Astrocyte (in vitro differentiated cells and primary cell): ENCODE measurements around the gene PIBF1. TPM values are rescaled to one million over a fixed set of nuclear protein-coding genes. Genes with fewer than 3 reads are reported as not detected.

Experiments used
- DNase-seq: peaks from one replicate; pipeline ENCODE4 v3.0.0-alpha.2; 2010; ENCODE audit warnings: low read depth
- FAIRE-seq: peaks from 2 replicates; lab custom pipeline; 2011; peaks lifted over from hg19 to GRCh38; lab: Jason Lieb, UNC
- H2AFZ ChIP-seq: 2 replicates; pipeline ENCODE4 v1.6.0; 2012; ENCODE audit warnings: low read depth, low read length, inconsistent platforms
- H3K27ac ChIP-seq: 2 replicates; pipeline ENCODE4 v1.5.1; 2011; ENCODE audit warnings: low read depth, low read length, inconsistent platforms
- H3K27me3 ChIP-seq: 2 replicates; pipeline ENCODE4 v1.6.0; 2011; ENCODE audit warnings: low read length, inconsistent platforms; ENCODE audit not compliant: insufficient read depth
- H3K36me3 ChIP-seq: 2 replicates; pipeline ENCODE4 v1.5.1; 2011; ENCODE audit warnings: low read length, inconsistent platforms; ENCODE audit not compliant: insufficient read depth
- H3K4me1 ChIP-seq: 2 replicates; pipeline ENCODE4 v1.5.1; 2011; ENCODE audit warnings: low read length, inconsistent platforms; ENCODE audit not compliant: insufficient read depth
- H3K4me2 ChIP-seq: 2 replicates; pipeline ENCODE4 v1.6.0; 2012; ENCODE audit warnings: low read length, inconsistent platforms
- H3K4me3 ChIP-seq: 2 replicates; pipeline ENCODE4 v1.5.1; 2011; ENCODE audit warnings: low read depth, mild to moderate bottlenecking, low read length, inconsistent platforms; ENCODE audit not compliant: insufficient read depth
- H3K79me2 ChIP-seq: 2 replicates; pipeline ENCODE4 v1.6.0; 2012; ENCODE audit warnings: mild to moderate bottlenecking, low read length, inconsistent platforms; ENCODE audit not compliant: insufficient read depth
- H3K9ac ChIP-seq: 2 replicates; pipeline ENCODE4 v1.6.0; 2012; ENCODE audit warnings: mild to moderate bottlenecking, low read length, inconsistent platforms
- H3K9me3 ChIP-seq: 2 replicates; pipeline ENCODE4 v1.5.1; 2012; ENCODE audit warnings: low read depth, mild to moderate bottlenecking, low read length, inconsistent platforms; ENCODE audit not compliant: insufficient read depth
- H4K20me1 ChIP-seq: 2 replicates; pipeline ENCODE4 v1.6.0; 2012; ENCODE audit warnings: low read length, inconsistent platforms; ENCODE audit not compliant: insufficient read depth
- H3K27ac Mint-ChIP-seq: one replicate; pipeline ENCODE4 v1.8.0; 2021; ENCODE audit warnings: mild to moderate bottlenecking, mixed read lengths; ENCODE audit not compliant: unreplicated experiment
- H3K27me3 Mint-ChIP-seq: one replicate; pipeline ENCODE4 v1.8.0; 2021; ENCODE audit warnings: low read depth, mixed read lengths; ENCODE audit not compliant: unreplicated experiment
- H3K36me3 Mint-ChIP-seq: one replicate; pipeline ENCODE4 v1.8.0; 2021; ENCODE audit warnings: low read depth, mixed read lengths; ENCODE audit not compliant: unreplicated experiment
- H3K4me1 Mint-ChIP-seq: one replicate; pipeline ENCODE4 v1.8.0; 2021; ENCODE audit warnings: low read depth, mixed read lengths; ENCODE audit not compliant: unreplicated experiment
- H3K4me3 Mint-ChIP-seq: one replicate; pipeline ENCODE4 v1.8.0; 2021; ENCODE audit warnings: mild to moderate bottlenecking, moderate library complexity, mixed read lengths; ENCODE audit not compliant: unreplicated experiment
- H3K9me3 Mint-ChIP-seq: one replicate; pipeline ENCODE4 v1.8.0; 2021; ENCODE audit warnings: mild to moderate bottlenecking, mixed read lengths; ENCODE audit not compliant: unreplicated experiment
- CTCF ChIP-seq: IDR thresholded peaks from 2 replicates; pipeline ENCODE4 v1.5.1; 2011; ENCODE audit warnings: low read depth, mild to moderate bottlenecking, inconsistent platforms, low read length, moderate library complexity; ENCODE audit not compliant: insufficient read depth
- EZH2 ChIP-seq: IDR thresholded peaks from 2 replicates; pipeline ENCODE4 v1.6.1; 2012; ENCODE audit warnings: mild to moderate bottlenecking, low read length, inconsistent platforms; ENCODE audit not compliant: insufficient read depth
- total RNA-seq: library from RNA; stranded (reverse); gene quantifications from 2 replicates; pipeline ENCODE4 v1.2.1, GENCODE V29; 2021

PIBF1 gene
- total RNA-seq, 1 donor from 2014 or later = 19.3 TPM

DNA sequence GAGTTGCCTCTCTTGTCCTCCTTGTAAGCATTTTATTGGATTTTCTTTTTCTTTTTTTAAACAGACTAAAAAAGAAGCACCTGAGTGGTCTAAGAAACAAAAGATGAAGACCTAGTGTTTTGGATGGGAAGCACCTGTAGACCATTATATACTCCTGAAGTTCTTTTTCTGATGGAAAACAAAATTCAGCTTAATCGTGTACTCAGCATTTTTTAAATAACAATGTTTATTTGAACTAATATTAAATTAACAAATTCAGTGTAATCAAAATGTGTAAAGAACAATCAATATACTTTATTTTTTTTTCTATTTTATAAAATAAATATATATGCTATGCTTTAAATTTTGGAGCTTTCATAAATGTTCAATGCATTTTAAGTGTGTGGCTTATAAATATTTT lies 233.9 kb downstream of the PIBF1 start:
- DNase-seq = no peak
- H3K9me3 ChIP-seq = no peaks in the 10 kb centered on the region
- peaks cover 4% of the 10 kb centered on the region for H3K36me3 Mint-ChIP-seq
- peaks cover 7% of the 10 kb centered on the region for H3K4me1 Mint-ChIP-seq
- H3K36me3 ChIP-seq = no peaks in the 10 kb centered on the region
- TF ChIP-seq EZH2 (no peak), CTCF (no peak)
- H3K27ac Mint-ChIP-seq = no peak overlapping the region
- no peak for FAIRE-seq
- H3K4me2 ChIP-seq = no peak overlapping the region
- H3K79me2 ChIP-seq = no peaks in the 10 kb centered on the region
- no peak overlapping the region for H3K9ac ChIP-seq
- no peak overlapping the region for H3K27ac ChIP-seq
- H3K4me3 Mint-ChIP-seq = no peak overlapping the region
- H4K20me1 ChIP-seq = no peaks in the 10 kb centered on the region
- no peak overlapping the region for H3K4me3 ChIP-seq
- H2AFZ ChIP-seq = no peak overlapping the region
- no peaks in the 10 kb centered on the region for H3K27me3 ChIP-seq
- H3K4me1 ChIP-seq = peaks cover 5% of the 10 kb centered on the region
- no peaks in the 10 kb centered on the region for H3K27me3 Mint-ChIP-seq
- H3K9me3 Mint-ChIP-seq = no peaks in the 10 kb centered on the region

GRCh38 chr13:73018336-73018735 lies 236.4 kb downstream of the PIBF1 start:
- H3K27me3 ChIP-seq = no peaks in the 10 kb centered on the region
- no peak overlapping the region for H3K4me3 Mint-ChIP-seq
- H4K20me1 ChIP-seq = no peaks in the 10 kb centered on the region
- no peak overlapping the region for H2AFZ ChIP-seq
- peak; percentile 44 for DNase-seq
- no peak overlapping the region for H3K9ac ChIP-seq
- no peaks in the 10 kb centered on the region for H3K27me3 Mint-ChIP-seq
- H3K36me3 Mint-ChIP-seq = peaks cover 4% of the 10 kb centered on the region
- no peaks in the 10 kb centered on the region for H3K36me3 ChIP-seq
- H3K27ac Mint-ChIP-seq = peak overlapping the region; percentile 78
- no peaks in the 10 kb centered on the region for H3K79me2 ChIP-seq
- H3K27ac ChIP-seq = peak overlapping the region; percentile 48
- H3K4me2 ChIP-seq = peak overlapping the region; percentile 20
- H3K9me3 ChIP-seq = no peaks in the 10 kb centered on the region
- FAIRE-seq = no peak
- no peak for TF ChIP-seq CTCF
- TF ChIP-seq EZH2 = no peak
- H3K4me3 ChIP-seq = no peak overlapping the region
- peaks cover 5% of the 10 kb centered on the region for H3K4me1 ChIP-seq
- H3K9me3 Mint-ChIP-seq = no peaks in the 10 kb centered on the region
- H3K4me1 Mint-ChIP-seq = peaks cover 7% of the 10 kb centered on the region

- Histone ChIP-seq H4K20me1 (no peaks in the 10 kb centered on the region), H3K27ac (no peak overlapping the region), H3K36me3 (no peaks in the 10 kb centered on the region), H3K27me3 (no peaks in the 10 kb centered on the region), H3K79me2 (no peaks in the 10 kb centered on the region), H3K4me1 (peaks cover 3% of the 10 kb centered on the region), H3K4me2 (no peak overlapping the region), H2AFZ (no peak overlapping the region), H3K9me3 (no peaks in the 10 kb centered on the region), H3K4me3 (no peak overlapping the region), H3K9ac (no peak overlapping the region)
- H3K4me3 Mint-ChIP-seq = no peak overlapping the region
- FAIRE-seq (peak; percentile 37), DNase-seq (peak; percentile 38)
- peaks cover 4% of the 10 kb centered on the region for H3K36me3 Mint-ChIP-seq
- TF ChIP-seq CTCF (no peak), EZH2 (no peak)
- H3K4me1 Mint-ChIP-seq = no peaks in the 10 kb centered on the region
- no peaks in the 10 kb centered on the region for H3K27me3 Mint-ChIP-seq
- H3K27ac Mint-ChIP-seq = no peak overlapping the region
- H3K9me3 Mint-ChIP-seq = no peaks in the 10 kb centered on the region
These were observed 243.5 kb downstream of the PIBF1 start for GRCh38 chr13:73025217-73026012.
